AG04449 (cell line): ENCODE data around the gene MRPS27.

Experiments
- CTCF ChIA-PET: fragments of 350-600 bp; formaldehyde crosslinking; extraction: SDS; loops from one replicate; lab custom pipeline; 2021; ENCODE audit warnings: antibody characterized with exemption; lab: Yijun Ruan, JAX
- POLR2A ChIA-PET: fragments of 400-600, 350-600 bp; formaldehyde crosslinking; extraction: SDS; loops from one replicate; lab custom pipeline; 2020; ENCODE audit warnings: antibody characterized with exemption, inconsistent platforms; lab: Yijun Ruan, JAX
- DNase-seq: peaks from one replicate; pipeline ENCODE4 v3.0.0-alpha.2; 2010; ENCODE audit warnings: low read depth, low spot score
- H3K4me3 ChIP-seq: 2 replicates; pipeline ENCODE4 v1.5.1; 2011; ENCODE audit warnings: low read depth, mild to moderate bottlenecking, control low read depth, low read length
- CTCF ChIP-seq: IDR thresholded peaks from one replicate; pipeline ENCODE4 v1.5.1; 2011; ENCODE audit warnings: mild to moderate bottlenecking, moderate library complexity, low read length, control low read depth, inconsistent platforms; ENCODE audit not compliant: insufficient read depth; ENCODE audit errors: missing control alignments

Gene MRPS27

DNA sequence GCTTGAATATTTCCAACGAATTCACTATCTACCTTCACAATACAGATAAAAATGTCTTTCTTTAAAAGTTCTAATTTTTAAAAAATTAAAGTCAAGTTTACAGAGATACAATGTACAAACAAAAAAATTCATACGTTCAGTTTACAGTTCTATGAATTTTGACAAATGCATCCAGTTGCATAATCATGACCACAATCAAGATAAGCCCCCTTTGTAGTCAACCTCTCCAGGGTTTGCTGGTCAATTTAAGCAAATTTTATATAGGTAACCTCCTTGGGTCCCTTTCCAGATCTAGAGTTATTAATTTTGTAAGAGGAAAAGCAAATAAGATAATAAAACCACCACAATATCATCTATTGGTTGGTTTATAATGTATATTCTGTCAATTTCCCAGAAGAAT, 76.3 kb downstream of the MRPS27 start:
- ChIA-PET CTCF (no interaction called here), POLR2A (no interaction called here)
- no peak overlapping the region for H3K4me3 ChIP-seq
- no peak for TF ChIP-seq CTCF
- DNase-seq = no peak

GRCh38 chr5:72242796-72243475, 77.1 kb downstream of the MRPS27 start:
- no peak for TF ChIP-seq CTCF
- CTCF ChIA-PET = no interaction called here
- no peak overlapping the region for H3K4me3 ChIP-seq
- no peak for DNase-seq
- POLR2A ChIA-PET = no interaction called here

DNA sequence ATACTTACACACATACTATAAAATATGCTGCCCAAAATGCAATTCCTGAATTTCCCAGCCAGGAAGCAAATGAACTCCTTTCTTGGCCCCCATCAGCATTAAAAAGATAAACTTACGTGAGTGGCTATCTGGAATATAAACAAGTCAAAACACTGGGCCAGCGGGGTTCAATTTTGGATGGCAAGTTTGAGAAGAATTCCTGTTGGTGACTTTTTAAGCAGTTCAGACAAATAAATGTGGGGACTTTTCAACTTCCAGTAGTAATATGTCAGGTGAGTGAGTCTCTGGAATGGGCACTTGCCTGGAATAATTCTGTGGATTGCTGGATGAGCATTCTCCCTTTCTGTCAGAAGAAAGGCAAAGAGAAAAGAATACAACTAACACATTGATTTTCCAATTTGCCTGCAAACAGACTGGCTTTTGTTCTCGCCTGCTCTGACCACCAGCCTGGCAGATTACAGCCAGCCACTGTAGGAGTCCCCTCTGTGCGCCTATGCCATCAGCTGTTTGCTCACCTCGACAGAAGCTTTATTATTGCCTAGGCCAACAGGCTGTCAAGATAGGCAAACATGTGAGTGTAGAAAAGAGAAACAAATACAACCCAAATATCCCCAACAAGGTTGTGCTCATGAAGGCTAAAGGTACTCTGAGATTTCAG, 78.6 kb downstream of the MRPS27 start:
- TF ChIP-seq CTCF = no peak
- DNase-seq = no peak
- CTCF ChIA-PET = no interaction called here
- H3K4me3 ChIP-seq = no peak overlapping the region
- POLR2A ChIA-PET = no interaction called here

- ChIA-PET POLR2A (no interaction called here), CTCF (interaction anchor here (1.2 to 1.9 kb wide), 4 partner anchors 26 to 90 kb away, joined by 3 to 4 read pairs (median 3); no protein-coding TSS in a partner anchor)
- no peak overlapping the region for H3K4me3 ChIP-seq
- DNase-seq = no peak
- TF ChIP-seq CTCF = no peak
Observed at GRCh38 chr5:72238712-72239445, 81.2 kb downstream of the MRPS27 start.

DNA sequence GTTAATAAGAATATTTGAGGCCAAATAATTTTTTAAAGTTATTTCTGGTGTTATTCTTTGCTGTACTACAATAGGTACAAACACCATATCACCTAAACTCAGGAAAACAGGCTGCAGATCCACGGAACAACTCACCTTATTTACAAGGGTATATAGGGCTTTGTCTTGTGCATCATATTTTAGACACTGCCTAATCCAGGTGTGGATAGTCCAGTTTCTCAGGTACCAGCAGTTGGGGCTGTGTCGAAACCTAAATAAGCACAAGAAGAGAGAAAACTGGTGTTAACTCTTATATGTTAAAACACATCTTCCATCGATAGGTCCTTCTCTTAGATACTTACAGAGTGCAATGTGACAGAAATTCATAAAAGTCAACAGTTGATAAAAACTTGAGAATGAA, 82.2 kb downstream of the MRPS27 start:
- H3K4me3 ChIP-seq = no peak overlapping the region
- ChIA-PET POLR2A (no interaction called here), CTCF (interaction anchor here (1.2 to 1.9 kb wide), 6 partner anchors 7 to 89 kb away, joined by 3 to 7 read pairs (median 4); no protein-coding TSS in a partner anchor)
- no peak for DNase-seq
- TF ChIP-seq CTCF = no peak

DNA sequence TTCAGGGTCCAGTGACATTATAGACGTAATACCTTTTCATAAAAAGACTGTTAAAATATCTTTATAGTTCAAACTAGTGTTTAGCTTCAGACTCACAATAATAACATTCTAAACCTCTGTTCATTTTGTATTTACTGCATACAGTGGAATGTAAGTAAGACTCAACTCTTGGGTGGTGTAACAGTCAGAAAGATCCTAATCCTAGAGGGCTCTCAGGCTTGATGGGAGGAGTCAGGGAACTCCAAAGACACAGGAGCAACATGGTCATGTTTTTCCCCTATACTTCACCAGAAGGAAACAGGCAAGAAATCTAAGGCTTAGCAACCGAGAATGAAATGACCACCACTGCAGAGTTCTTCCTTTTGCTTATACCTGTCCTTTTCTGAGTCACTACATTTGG, 82.6 kb downstream of the MRPS27 start:
- DNase-seq = no peak
- ChIA-PET POLR2A (no interaction called here), CTCF (interaction anchor here (1.2 to 1.9 kb wide), 5 partner anchors 8 to 71 kb away, joined by 3 to 7 read pairs (median 4); no protein-coding TSS in a partner anchor)

More for the DNA sequence above, 82.6 kb downstream of the MRPS27 start:
- no peak overlapping the region for H3K4me3 ChIP-seq
- TF ChIP-seq CTCF = no peak
